GM18505 (cell line): ENCODE data around the gene BHLHE41.

ENCODE experiments used
- ATAC-seq: cut with Tn5 transposase; IDR thresholded peaks from one replicate; pipeline ENCODE4 v1.9.1; 2021; ENCODE audit not compliant: unreplicated experiment
- POLR2A ChIP-seq: IDR thresholded peaks from 4 replicates; pipeline ENCODE4 v1.6.1; 2011; ENCODE audit warnings: borderline replicate concordance; ENCODE audit not compliant: insufficient read depth, insufficient read length; ENCODE audit errors: extremely low read depth

The BHLHE41 gene

DNA sequence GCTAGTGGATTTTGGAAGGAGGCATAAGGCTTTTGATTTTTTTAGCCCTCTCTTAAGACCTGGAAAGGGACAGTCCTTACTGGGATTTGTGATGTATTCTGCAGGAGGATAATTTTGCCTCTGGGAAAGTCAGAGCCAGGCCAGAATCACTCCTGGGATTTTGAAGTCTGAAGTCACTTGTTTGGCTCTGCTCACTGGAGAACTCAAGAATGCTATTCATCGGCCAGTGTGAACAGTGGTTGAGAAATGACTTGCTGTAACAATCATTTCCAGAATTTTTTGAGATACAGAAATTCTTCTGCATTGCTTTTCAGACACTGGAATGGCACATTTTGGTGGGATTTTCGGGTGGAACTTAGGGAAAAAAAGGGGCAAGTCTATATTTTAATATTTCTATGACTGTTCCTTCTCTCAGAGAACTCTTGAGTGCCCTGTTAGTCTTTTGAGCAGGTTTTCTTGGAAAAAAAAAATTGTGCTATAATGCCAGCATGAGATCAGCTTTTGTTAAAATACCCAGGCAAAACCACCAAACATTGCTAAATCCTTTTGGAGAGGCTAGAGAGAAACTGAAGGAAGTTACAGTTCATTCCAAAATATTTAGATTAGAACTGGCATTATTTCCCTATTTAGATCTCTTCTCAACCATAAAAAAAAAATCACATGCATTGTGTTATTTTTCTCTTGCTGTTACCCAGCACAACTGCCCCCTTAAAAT is 26.1 kb upstream of the BHLHE41 start:
- no peak for ATAC-seq
- no peak for TF ChIP-seq POLR2A

DNA sequence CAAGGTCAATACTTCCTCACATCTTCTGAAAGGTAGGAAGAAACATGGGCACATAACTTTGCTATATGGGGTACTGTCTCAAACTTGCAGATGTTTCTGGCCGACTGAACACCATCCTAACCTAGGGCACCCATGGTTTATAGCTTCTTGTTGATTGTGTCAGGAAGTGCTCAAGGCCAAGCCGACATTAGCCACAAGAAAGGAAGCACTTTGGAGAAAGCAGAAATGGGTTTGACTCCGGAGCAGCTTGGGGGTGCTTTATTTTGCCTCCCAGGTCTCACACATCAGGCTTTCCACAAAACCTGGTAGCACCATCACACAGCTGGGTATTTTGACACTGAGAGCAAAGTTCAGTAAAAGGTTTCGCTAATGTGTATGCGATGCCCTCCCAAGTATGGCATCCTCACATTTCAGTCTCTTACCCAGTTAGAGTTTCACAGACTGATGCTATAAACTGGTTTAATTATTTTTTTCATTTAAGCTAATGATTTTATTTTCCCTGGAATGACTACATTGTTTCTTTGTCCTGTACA is 25.2 kb upstream of the BHLHE41 start:
- ATAC-seq = no peak
- no peak for TF ChIP-seq POLR2A

DNA sequence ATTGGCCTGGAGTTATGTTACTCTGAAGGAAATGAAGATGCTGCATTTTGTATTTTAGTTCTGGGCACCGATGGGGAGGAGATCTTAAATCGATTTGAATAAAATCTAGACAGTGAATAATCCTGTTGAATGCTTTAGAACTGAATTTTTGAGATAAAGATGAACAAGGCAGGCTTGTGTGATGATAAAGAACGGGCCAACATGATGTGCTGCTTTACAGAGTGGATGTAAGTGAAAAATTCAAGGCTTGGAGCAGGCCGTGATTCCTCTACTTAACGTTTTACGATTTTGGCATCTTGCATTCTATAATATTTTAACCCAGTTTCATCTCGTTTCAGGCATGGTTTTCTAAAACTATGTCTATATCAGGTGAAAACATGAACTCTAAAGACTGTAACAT is 23.5 kb upstream of the BHLHE41 start:
- no peak for TF ChIP-seq POLR2A
- ATAC-seq = no peak

DNA sequence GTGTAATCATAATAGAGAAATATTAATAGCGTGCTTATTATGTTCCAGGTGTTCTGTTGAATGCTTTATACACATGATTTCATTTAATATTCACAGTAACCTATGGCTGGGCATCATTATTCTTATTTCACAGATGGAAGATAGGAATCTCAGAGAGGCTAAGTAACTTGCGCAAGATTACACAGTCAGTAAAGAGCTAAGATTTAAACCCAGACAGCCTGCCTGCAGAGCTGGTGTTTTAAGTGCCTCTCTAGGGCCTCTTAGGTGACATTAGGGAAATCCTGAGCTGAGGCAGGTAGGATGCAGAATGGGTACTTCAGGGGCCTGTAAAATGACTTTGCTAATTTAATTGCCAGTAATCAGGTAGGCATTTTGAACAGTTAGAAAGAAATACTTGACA is 18.5 kb upstream of the BHLHE41 start:
- no peak for TF ChIP-seq POLR2A
- ATAC-seq = no peak

DNA sequence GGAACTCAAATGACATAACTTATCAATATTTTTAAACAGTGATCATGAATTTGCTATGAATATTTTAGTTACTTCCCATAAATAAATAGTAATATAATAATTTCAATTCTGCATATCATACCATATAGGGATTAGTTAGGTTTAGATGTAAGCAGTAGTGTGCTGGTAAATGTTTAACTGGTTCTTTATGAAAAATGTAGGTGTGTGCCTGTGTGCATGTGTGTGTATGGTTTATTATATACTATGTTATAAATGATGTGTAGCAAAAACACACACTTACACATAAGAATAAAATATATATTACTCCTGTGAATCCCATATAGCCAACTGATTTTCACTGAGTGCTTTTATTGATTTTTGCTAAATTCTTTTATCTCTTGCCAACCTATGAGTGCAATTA is 14.0 kb upstream of the BHLHE41 start:
- ATAC-seq = no peak
- no peak for TF ChIP-seq POLR2A

DNA sequence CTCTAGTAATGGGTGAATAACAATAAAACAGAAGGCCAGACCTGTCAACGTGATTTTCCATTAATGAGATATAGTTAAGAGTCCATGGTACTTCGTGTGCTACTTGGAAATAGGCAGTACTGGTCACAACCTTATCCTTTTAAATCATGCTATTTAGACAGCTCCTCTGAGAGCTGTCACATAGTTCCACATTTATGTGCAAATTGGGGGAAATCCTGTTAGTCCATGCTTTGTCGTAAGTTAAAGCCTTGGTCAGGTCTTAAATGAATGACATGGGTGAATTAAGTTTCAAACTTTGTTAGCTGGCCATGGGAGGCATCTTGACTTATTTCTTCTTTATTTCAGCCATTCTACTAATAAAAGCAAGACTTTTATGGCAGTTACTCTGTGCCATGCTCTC is 11.9 kb upstream of the BHLHE41 start:
- ATAC-seq = no peak

DNA sequence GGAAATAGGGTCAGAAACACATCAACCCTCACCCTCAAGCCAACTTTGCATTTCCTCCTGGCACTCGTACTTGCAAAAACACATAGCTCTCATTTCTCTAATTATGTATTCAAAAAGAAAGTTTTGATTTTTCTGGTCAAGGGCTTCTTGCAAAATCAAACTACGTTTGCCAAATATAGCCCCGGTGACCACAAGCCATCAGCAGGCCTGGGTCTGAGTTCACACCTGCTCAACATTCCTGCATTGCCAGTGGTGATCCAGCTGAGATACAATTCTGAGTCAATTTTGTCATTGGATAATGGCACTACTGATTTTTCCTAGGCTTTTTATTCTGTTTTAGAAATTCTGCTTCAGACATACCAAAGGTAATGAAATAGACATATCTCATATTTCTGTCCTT is 10.7 kb upstream of the BHLHE41 start:
- ATAC-seq = no peak
- no peak for TF ChIP-seq POLR2A

More for the DNA sequence above, 11.9 kb upstream of the BHLHE41 start:
- no peak for TF ChIP-seq POLR2A

DNA sequence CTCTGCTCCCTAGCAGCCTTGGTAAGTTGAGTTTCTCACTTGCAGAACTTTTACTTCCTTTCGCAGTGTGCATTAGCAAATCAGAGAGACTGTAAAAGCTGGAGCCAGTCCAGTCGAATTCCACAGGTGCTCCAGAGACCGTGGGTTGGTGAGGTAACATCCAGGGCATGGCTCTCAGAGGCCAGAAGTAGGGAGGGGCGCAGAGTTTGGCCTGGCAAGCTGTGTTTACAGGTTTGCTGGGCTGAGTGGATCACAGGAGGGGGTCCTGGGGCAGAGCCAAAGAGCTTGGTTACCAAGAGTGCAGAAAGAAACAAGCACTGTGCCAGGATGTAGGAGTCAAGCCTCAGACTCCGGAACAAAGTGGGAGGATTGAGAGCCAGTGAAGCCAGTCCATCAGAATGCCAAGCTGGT is 10.2 kb upstream of the BHLHE41 start:
- TF ChIP-seq POLR2A = no peak
- no peak for ATAC-seq

DNA sequence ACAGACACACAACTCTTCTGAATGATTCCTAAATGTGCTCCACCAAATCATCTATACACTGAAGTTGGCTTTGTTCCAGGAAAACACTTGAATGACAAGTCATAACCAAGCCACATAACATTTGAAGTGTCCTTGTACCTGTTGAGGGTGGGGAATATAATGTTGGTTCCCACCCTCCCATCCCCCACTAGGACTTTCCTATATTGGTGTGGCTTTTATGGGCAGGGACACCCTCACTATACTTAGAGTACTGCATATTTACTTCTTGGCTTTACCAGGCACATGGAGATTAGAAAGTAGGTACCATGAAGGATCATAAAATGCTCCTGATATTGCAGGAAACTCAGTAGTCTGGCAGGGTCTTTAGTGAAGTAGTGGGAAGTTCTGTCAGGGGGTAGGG is 9.7 kb upstream of the BHLHE41 start:
- TF ChIP-seq POLR2A = no peak

DNA sequence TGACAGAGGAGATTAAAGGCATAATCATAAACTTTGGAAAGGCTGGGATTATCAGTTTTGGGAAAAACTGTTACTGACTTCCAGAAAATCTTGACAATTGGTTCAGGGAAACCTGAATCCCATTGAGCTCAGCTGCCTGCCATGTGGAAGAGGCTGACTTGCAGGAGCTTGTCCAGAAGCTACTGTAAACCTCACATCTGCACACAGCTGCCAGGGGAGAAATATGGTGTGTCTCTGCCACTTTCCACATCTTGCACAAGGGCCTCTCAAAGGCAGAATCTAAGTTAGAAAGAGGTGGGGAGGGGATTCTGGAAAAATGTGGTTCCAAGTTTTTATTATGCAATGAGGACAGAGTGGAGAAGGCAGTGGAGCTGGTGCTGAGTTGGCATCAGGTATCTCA is 8.7 kb upstream of the BHLHE41 start:
- no peak for ATAC-seq
- no peak for TF ChIP-seq POLR2A

More for the DNA sequence above, 9.7 kb upstream of the BHLHE41 start:
- no peak for ATAC-seq

DNA sequence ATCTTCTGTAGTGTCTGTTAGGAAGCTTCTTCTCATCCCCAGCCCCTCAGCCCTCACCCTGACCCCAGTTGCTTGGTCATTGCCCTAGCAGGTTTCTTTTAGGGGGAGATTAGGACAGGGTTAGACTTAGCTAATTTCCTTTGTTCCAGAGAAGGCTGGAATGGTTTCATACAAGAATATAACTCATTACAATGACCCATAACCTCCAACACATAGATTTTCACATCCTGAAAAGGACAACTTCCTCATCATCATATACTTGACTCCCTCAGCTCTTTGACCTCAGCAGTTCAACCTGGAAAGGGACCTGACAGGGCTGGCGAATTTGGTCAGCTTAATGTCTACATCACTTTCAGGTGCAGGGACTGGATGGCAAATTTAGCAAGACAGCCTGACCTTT is 8.0 kb upstream of the BHLHE41 start:
- ATAC-seq = no peak
- TF ChIP-seq POLR2A = no peak

DNA sequence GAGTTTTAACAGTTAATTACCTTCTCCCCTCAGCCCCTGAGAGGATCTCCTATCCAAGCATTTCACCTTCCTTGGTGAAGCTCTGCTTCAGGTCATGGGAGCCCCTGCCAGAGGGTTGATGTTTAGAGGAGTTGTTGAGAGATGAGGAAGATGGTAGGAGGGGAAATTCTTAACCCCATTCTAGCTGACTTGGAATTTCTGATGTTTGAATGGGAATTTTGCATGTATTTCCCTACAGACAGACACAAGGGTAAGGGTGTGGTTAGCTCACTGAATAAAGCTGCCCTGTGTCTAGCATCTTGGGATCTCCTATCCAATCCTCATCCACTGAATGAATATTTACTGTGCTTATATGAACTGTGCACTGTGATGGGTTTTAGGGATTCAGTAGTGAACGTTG is 7.1 kb upstream of the BHLHE41 start:
- no peak for TF ChIP-seq POLR2A
- no peak for ATAC-seq

DNA sequence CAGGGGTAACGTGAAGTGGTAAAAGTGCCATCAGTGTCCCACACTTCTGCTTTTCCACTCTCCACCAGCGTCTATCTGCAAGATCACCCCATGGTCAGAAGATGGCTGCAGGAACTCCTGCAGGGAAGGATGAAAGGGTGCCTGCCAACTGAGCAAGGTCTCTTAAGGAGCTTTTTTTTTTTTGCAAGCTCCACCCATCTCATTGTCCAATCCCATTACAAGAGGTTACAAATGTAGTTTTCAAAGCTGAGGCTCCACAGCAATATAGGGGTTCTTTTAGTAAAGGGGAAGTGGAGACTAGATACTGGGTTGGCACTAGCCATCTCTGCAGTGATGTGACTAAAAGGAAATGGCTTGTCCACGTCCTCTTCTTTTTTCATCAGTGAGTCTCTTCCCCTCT is 5.9 kb upstream of the BHLHE41 start:
- peak; percentile 51 for ATAC-seq
- TF ChIP-seq POLR2A = no peak

DNA sequence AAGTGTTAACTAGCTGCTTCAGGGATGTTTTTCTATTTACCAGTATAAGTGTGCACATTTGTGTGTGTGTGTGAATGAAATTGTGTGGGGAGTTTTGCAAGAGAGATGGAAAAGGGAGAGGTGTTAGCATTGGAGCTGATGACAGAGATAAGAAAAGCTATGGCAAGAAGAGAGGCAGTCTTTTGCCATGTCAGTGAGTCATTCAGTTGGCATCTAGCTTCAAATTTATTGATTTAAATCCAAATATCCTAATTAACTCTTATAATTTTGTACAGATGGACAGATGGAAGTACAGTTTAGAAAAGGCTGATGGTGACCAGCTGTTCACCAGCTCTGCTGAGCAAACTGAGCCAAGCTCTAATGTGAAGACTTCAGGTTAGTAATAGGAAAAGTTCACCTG is 3.3 kb upstream of the BHLHE41 start:
- no peak for ATAC-seq
- TF ChIP-seq POLR2A = no peak
